Measurements from ENCODE around the gene MRGPRG. TPM values are rescaled to one million over a fixed set of nuclear protein-coding genes. Genes with fewer than 3 reads are reported as not detected.
A peak's percentile ranks its signal among the peaks of the same experiment; 100 is the strongest.

The MRGPRG gene
- polyA plus RNA-seq, 2 of the 4 experiments (the other 2 are of a cell fraction), result not detected

DNA sequence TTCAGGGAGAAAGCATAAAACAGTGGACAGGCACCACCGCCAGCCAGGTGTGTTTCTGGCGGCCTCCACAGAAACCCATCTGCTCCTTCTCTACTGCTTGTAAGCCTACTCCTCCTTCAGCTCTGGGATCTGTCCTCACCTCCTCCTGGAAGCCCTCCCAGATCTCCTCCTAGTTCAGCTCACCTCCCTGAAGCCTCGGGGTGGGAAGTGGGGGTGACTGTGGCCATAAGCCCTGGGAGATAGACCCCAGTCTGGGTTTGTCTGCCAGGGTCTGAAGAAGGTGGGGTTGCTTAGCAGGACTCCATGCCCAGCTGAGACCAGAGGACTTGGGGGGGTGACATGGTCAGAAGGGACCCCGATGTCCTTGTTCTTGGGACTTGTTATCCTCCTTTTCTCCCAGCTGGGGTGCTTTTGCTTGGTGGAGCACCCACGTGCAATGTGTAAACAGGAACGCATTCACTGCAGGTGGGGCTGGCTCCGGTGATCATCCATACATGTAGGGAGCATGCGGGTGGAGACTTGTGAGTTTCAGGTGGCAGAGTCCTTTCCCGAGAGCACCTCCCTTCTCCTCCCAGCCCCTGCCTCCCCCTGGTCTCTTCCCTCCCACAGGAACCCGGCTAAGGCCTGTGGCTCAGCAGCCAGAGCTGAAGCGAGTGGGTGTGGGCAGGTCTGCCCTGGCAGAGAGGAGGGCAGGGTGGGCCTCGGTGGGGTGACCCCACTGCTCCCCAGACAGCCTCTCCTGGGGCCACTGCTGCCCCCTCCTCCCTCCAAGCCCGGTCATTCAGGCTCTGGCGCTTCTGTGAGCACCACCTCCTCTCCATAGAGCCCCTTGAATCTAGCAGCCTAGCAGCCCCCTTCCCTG, 25.9 kb downstream of the MRGPRG start:
- Histone ChIP-seq H3K27ac (no peak overlapping the region), H3K4me2 (no peak overlapping the region), H3K9me3 (no peaks in the 10 kb centered on the region), H3K4me3 (no peak overlapping the region), H3K4me1 (no peaks in the 10 kb centered on the region)
- DNase-seq (ENCODE audit: low read depth in 1 of 2, low spot score in 1 of 2) (no peak), FAIRE-seq (no peak), ATAC-seq (no peak)
- 71% methylated on average over 10 of the region's 14 CpGs for WGBS (ENCODE audit: missing lambda C conversion rate)
- ChIA-PET CTCF (interaction anchor here (1.0 to 1.5 kb wide), 2 partner anchors 24 to 25 kb away, joined by 3 to 4 read pairs; no protein-coding TSS in a partner anchor), POLR2A (no interaction called here)
- TF ChIP-seq ZFP36 (IDR thresholded peaks at IDR 0.05; ENCODE audit: borderline replicate concordance, partially characterized antibody) (peak; percentile 65), SREBF2 (IDR thresholded peaks at IDR 0.05) (no peak)

DNA sequence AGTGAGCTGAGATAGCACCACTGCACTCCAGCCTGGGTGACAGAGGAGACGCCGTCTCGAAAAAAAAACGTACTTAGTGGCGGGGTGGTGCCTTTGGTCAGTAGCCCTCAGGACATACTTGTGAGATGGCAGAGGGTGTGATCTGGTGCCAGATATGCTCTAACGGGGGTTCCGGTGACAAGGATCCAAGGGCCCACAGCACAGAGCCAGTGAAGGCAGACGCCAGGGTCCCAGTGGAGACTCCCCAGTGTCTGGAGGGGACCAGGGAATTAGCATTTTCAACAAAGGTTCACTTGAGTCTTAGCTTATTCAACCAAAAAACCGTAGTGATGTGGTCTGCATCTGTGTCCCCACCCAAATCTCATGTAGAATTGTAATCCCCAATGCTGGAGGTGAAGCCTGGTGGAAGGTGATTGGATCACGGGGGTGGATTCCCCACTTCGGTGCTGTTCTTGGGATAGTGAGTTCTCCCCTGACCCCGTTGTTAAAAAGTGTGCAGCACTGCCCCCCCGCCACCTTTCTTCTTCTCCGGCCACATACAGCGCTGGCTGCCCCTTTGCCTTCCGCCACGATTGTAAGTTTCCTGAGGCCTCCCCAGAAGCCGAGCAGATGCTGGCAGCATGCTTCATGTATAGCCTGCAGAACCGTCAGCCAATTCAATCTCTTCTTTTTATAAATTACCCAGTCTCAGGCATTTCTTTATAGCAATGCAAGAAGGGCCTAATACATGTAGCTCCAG, 26.9 kb downstream of the MRGPRG start:
- H3K4me2 ChIP-seq, result no peak overlapping the region
- TF ChIP-seq POLR2AphosphoS2 (conservative IDR thresholded peaks at IDR 0.05; ENCODE audit: low read length) (no peak), GATA3 (IDR thresholded peaks at IDR 0.05; ENCODE audit: borderline replicate concordance) (no peak), EP300 (IDR thresholded peaks at IDR 0.05) (no peak), EHF (CRISPR knock-in tag; IDR thresholded peaks at IDR 0.05) (no peak), CEBPB (IDR thresholded peaks at IDR 0.05) (no peak), RFX5 (IDR thresholded peaks at IDR 0.05) (no peak), KDM5A (IDR thresholded peaks at IDR 0.05) (no peak), HOXA7 (CRISPR knock-in tag; IDR thresholded peaks at IDR 0.05) (no peak)
- TF ChIP-seq, protein P1, sequence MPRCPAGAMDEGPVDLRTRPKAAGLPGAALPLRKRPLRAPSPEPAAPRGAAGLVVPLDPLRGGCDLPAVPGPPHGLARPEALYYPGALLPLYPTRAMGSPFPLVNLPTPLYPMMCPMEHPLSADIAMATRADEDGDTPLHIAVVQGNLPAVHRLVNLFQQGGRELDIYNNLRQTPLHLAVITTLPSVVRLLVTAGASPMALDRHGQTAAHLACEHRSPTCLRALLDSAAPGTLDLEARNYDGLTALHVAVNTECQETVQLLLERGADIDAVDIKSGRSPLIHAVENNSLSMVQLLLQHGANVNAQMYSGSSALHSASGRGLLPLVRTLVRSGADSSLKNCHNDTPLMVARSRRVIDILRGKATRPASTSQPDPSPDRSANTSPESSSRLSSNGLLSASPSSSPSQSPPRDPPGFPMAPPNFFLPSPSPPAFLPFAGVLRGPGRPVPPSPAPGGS (IDR thresholded peaks at IDR 0.05), result no peak
- ChIA-PET CTCF (interaction anchor here (1.0 to 1.5 kb wide), 3 partner anchors 17 to 26 kb away, joined by 3 to 4 read pairs (median 3); no protein-coding TSS in a partner anchor), POLR2A (no interaction called here)
- no peak overlapping the region for H3K27ac ChIP-seq
- WGBS (ENCODE audit: missing lambda C conversion rate), result 74% methylated on average over 19 of the region's 19 CpGs
- no peak for DNase-seq (ENCODE audit: low read depth in 1 of 2, low spot score in 1 of 2)
- H3K9me3 ChIP-seq, result no peaks in the 10 kb centered on the region
- H3K4me1 ChIP-seq, result no peaks in the 10 kb centered on the region
- H3K4me3 ChIP-seq, result no peak overlapping the region
- FAIRE-seq, result no peak
- ATAC-seq, result no peak

DNA sequence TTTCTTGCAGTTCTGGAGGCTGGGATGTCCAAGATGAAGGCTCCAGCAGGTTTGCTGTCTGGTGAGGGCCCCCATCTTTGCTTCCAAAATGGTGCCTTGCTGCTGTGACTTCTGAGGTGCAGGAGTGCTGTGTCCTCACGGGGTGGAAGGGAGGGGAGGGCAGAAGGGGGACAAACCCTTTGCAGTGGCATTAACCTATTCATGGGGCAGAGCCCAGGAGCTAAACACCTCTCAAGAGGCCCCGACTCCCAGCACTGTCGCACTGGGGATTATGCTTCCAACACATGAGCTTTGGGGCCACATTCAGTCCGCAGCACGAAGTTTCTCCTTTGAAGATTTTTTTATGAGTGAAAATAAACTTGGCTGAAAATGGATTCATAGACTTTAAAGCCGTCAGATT, 28.0 kb downstream of the MRGPRG start:
- DNase-seq (ENCODE audit: low read depth in 1 of 2, low spot score in 1 of 2), result no peak
- no peaks in the 10 kb centered on the region for H3K9me3 ChIP-seq
- FAIRE-seq, result no peak
- CTCF ChIA-PET, result interaction anchor here (1.3 kb wide), 1 partner anchor 18 kb away, joined by 3 read pairs; no protein-coding TSS in a partner anchor
- no peak overlapping the region for H3K4me3 ChIP-seq
- TF ChIP-seq CBX2 (IDR thresholded peaks at IDR 0.05; ENCODE audit: borderline replicate concordance, low read depth) (no peak), CHD2 (IDR thresholded peaks at IDR 0.05; ENCODE audit: low read length, partially characterized antibody) (no peak), CHD4 (IDR thresholded peaks at IDR 0.05; ENCODE audit: borderline replicate concordance) (no peak), SREBF2 (IDR thresholded peaks at IDR 0.05) (no peak), FOXS1 (CRISPR knock-in tag; IDR thresholded peaks at IDR 0.05) (no peak), ESRRA (IDR thresholded peaks at IDR 0.05; ENCODE audit: borderline replicate concordance, low read length) (no peak), KDM5A (IDR thresholded peaks at IDR 0.05) (no peak), ZNF302 (CRISPR knock-in tag; IDR thresholded peaks at IDR 0.05) (no peak), NFE2L2 (conservative IDR thresholded peaks at IDR 0.05; ENCODE audit: low read length) (no peak), RFX5 (IDR thresholded peaks at IDR 0.05) (no peak), FOSB (CRISPR knock-in tag; IDR thresholded peaks at IDR 0.05) (no peak), ZFP36 (IDR thresholded peaks at IDR 0.05; ENCODE audit: borderline replicate concordance, partially characterized antibody) (no peak), ZSCAN20 (CRISPR knock-in tag; IDR thresholded peaks at IDR 0.05) (no peak)
- TF ChIP-seq, protein P2, sequence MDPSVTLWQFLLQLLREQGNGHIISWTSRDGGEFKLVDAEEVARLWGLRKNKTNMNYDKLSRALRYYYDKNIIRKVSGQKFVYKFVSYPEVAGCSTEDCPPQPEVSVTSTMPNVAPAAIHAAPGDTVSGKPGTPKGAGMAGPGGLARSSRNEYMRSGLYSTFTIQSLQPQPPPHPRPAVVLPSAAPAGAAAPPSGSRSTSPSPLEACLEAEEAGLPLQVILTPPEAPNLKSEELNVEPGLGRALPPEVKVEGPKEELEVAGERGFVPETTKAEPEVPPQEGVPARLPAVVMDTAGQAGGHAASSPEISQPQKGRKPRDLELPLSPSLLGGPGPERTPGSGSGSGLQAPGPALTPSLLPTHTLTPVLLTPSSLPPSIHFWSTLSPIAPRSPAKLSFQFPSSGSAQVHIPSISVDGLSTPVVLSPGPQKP (IDR thresholded peaks at IDR 0.05; ENCODE audit: low read depth, low read length), result no peak
- TF ChIP-seq, protein P3, sequence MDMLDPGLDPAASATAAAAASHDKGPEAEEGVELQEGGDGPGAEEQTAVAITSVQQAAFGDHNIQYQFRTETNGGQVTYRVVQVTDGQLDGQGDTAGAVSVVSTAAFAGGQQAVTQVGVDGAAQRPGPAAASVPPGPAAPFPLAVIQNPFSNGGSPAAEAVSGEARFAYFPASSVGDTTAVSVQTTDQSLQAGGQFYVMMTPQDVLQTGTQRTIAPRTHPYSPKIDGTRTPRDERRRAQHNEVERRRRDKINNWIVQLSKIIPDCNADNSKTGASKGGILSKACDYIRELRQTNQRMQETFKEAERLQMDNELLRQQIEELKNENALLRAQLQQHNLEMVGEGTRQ (IDR thresholded peaks at IDR 0.05), result no peak
- TF ChIP-seq, protein P4, sequence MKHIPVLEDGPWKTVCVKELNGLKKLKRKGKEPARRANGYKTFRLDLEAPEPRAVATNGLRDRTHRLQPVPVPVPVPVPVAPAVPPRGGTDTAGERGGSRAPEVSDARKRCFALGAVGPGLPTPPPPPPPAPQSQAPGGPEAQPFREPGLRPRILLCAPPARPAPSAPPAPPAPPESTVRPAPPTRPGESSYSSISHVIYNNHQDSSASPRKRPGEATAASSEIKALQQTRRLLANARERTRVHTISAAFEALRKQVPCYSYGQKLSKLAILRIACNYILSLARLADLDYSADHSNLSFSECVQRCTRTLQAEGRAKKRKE (CRISPR knock-in tag; IDR thresholded peaks at IDR 0.05; ENCODE audit: low read depth), result no peak
- 53% methylated on average over 6 of the region's 6 CpGs for WGBS (ENCODE audit: missing lambda C conversion rate)
- no peak overlapping the region for H3K27ac ChIP-seq
- ATAC-seq, result no peak
- no peaks in the 10 kb centered on the region for H3K4me1 ChIP-seq
- H3K4me2 ChIP-seq, result no peak overlapping the region
- POLR2A ChIA-PET, result no interaction called here
